Esophagus muscularis mucosa (tissue), 4 donors: Measurements from ENCODE around the gene PPP2R1A. TPM values are rescaled to one million over a fixed set of nuclear protein-coding genes. Genes with fewer than 3 reads are reported as not detected.

Source experiments
- DNase-seq: peaks from one replicate; pipeline ENCODE4 v3.0.0-alpha.2; 2017; ENCODE audit errors: extremely low spot score
- H3K27ac ChIP-seq, 4 donors: fragments of 200-600 bp; sonication (generic); replicated peaks in 1 of 4; 1 replicate in 3 of 4; 2 replicates in 1 of 4; pipeline ENCODE4 v1.5.1; 2016 to 2019; ENCODE audit warnings: mild to moderate bottlenecking in 1 of 4
- H3K27me3 ChIP-seq, 4 donors: fragments of 200-600 bp; sonication (generic); one replicate each; pipeline versions ENCODE4 v1.5.1 to v1.6.0; 2016 to 2019
- H3K36me3 ChIP-seq, 4 donors: fragments of 200-600 bp; sonication (generic); one replicate each; pipeline ENCODE4 v1.5.1; 2016 to 2019
- H3K4me1 ChIP-seq, 4 donors: fragments of 200-600 bp; sonication (generic); one replicate each; pipeline ENCODE4 v1.5.1; 2016 to 2019
- H3K4me3 ChIP-seq, 4 donors: fragments of 200-600 bp; sonication (generic); 1 replicate in 2 of 4; 2 replicates in 2 of 4; pipeline ENCODE4 v1.5.1; 2016 to 2019; ENCODE audit warnings: mild to moderate bottlenecking in 4 of 4, moderate library complexity in 1 of 4
- H3K9me3 ChIP-seq, 4 donors: fragments of 200-600 bp; sonication (generic); 1 replicate in 3 of 4; 2 replicates in 1 of 4; pipeline ENCODE4 v1.5.1; 2016 to 2019
- EP300 ChIP-seq: sonication (generic); formaldehyde crosslinking; IDR thresholded peaks from one replicate; pipeline ENCODE4 v1.6.1; 2017; ENCODE audit warnings: antibody characterized with exemption
- POLR2A ChIP-seq: fragments of 450-650 bp; IDR thresholded peaks from one replicate; pipeline ENCODE4 v1.6.1; 2017; ENCODE audit warnings: antibody characterized with exemption, moderate library complexity, mild to moderate bottlenecking, low read depth
- POLR2AphosphoS5 ChIP-seq, 2 donors: sonication (generic); formaldehyde crosslinking; IDR thresholded peaks; one replicate each; pipeline ENCODE4 v1.6.1; 2017; ENCODE audit warnings: antibody characterized with exemption in 2 of 2
- WGBS: methylation state at CpG from one replicate; pipeline ENCODE4 v1.1.5; 2018; 5-methylcytosine and 5-hydroxymethylcytosine counted together
- intact Hi-C: fragments of 100-400 bp; cut with DNase I; formaldehyde crosslinking; loops from one replicate; pipeline ENCODE4 v1.15.1; 2023
- total RNA-seq, 4 donors: library from RNA; depleted of rRNA; stranded (reverse); fragments of >200 nt; gene quantifications; one replicate each; pipeline versions ENCODE4 v1.1.0 to v1.2.1, GENCODE V29; 2016
- TF ChIP-seq, protein P1 (sequence below), 3 experiments: fragments of 200-600 bp in 2 of 3; fragments of 450-650 bp in 1 of 3; sonication (generic) in 2 of 3; IDR thresholded peaks; one replicate each; pipeline ENCODE4 v1.5.1; 2017 to 2019; ENCODE audit warnings: antibody characterized with exemption in 3 of 3, mild to moderate bottlenecking in 2 of 3, moderate library complexity in 1 of 3

The PPP2R1A gene
- total RNA-seq, 4 donors from 2014 or later: 192 to 304 (median 221) TPM

DNA sequence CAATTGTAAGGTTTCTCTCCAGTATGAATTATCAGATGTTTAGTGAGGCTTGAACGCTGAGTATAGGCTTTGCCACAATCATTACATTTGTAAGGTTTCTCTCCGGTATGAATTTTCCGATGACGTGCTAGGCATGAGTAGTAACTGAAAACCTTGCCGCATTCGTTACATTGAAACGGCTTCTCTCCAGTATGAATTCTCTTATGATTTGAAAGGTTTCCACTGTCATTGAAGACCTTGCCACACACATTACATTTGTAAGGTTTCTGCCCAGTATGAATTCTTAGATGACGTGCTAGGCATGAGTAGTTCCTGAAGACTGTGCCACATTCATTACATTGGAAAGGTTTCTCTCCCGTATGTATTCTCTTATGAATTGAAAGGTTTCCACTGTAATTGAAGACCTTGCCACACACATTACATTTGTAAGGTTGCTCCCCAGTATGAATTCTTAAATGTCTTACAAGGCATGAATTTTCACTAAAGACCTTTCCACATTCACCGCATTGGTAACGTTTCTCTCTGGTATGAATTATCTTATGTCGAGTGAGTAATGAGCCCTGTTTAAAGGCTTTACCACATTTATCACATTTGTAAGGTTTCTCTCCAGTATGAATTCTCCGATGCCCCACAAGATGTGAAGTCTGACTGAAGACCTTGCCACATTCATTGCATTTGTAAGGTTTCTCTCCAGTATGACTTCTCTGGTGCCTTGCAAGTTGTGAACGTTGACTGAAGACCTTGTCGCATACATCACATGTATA, 34.1 kb upstream of the PPP2R1A start:
- no peaks in the 10 kb centered on the region for H3K27me3 ChIP-seq
- no peak overlapping the region for H3K4me3 ChIP-seq
- peaks cover 33 to 62% (median 49%) of the 10 kb centered on the region in 4 donors for H3K36me3 ChIP-seq
- no peaks in the 10 kb centered on the region for H3K4me1 ChIP-seq
- WGBS: 98% methylated on average over 15 of the region's 15 CpGs
- no peak overlapping the region for H3K27ac ChIP-seq
- intact Hi-C loops: no loop called here
- H3K9me3 ChIP-seq: peaks cover 0 to 26% (median 19%) of the 10 kb centered on the region in 4 donors
- TF ChIP-seq POLR2AphosphoS5 (IDR thresholded peaks at IDR 0.05) (no peak), EP300 (no peak), POLR2A (no peak)
- TF ChIP-seq, protein P1, sequence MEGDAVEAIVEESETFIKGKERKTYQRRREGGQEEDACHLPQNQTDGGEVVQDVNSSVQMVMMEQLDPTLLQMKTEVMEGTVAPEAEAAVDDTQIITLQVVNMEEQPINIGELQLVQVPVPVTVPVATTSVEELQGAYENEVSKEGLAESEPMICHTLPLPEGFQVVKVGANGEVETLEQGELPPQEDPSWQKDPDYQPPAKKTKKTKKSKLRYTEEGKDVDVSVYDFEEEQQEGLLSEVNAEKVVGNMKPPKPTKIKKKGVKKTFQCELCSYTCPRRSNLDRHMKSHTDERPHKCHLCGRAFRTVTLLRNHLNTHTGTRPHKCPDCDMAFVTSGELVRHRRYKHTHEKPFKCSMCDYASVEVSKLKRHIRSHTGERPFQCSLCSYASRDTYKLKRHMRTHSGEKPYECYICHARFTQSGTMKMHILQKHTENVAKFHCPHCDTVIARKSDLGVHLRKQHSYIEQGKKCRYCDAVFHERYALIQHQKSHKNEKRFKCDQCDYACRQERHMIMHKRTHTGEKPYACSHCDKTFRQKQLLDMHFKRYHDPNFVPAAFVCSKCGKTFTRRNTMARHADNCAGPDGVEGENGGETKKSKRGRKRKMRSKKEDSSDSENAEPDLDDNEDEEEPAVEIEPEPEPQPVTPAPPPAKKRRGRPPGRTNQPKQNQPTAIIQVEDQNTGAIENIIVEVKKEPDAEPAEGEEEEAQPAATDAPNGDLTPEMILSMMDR (IDR thresholded peaks at IDR 0.05): no peak
- DNase-seq: no peak

DNA sequence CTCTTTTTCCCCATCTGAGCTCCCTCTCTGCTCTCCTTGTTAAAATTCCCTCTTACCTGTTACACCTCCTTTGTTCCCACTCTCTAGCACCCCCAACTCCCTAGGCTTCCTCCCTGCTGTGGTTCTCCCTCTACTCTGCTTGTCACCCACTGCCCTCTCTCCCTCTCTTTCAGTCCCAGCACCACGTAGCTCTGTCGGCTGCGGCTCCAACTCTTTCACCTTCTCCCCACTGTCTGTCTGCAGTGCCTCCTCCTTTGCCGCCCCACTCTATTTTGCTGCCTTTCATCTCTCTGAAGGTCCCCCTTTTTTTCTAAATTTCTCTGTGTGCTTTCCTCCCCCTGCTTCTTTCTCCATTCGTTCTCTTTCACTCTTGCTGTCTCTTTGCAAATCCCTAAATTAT, 19.5 kb upstream of the PPP2R1A start:
- intact Hi-C loops: loop anchor here (5.0 kb wide), 1 partner anchor 33 kb away; the partner anchor contains the start of gene ZNF616
- TF ChIP-seq EP300: no peak
- TF ChIP-seq POLR2AphosphoS5 (IDR thresholded peaks at IDR 0.05): no peak
- no peak for TF ChIP-seq POLR2A
- TF ChIP-seq, protein P1 (IDR thresholded peaks at IDR 0.05): no peak
- no peaks in the 10 kb centered on the region for H3K27me3 ChIP-seq
- peaks cover 11 to 23% (median 20%) of the 10 kb centered on the region in 4 donors for H3K4me1 ChIP-seq
- peak overlapping the region; percentile 88 to 90 (median 88) for H3K27ac ChIP-seq
- H3K4me3 ChIP-seq: peak overlapping the region; percentile 63 to 87 (median 78)
- no peaks in the 10 kb centered on the region for H3K9me3 ChIP-seq
- WGBS: 9% methylated on average over 5 of the region's 5 CpGs
- peaks cover 17 to 40% (median 27%) of the 10 kb centered on the region in 4 donors for H3K36me3 ChIP-seq
- DNase-seq: no peak

DNA sequence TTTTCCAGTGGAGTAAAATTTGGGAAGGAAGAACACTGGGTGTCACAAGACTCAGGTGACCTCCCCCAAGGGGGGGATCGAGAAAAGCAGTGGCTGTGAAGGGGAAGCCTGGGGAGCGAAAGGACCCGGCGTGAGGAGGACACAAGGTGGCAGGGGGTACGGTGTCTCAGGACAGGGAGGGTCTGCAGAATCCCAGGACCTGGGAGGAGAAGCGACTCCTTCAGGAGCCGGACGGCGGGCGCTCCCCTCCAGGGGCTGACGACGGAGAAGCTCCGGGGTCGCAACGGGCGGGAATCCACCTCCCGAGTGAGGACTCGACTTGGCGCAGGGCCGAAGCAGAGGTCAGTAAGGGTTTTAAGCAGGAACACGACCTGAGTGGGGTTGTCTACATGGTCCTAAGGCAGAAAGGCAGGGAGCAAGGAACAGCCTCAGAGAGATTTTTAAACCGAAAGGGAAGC, 19.0 kb upstream of the PPP2R1A start:
- Histone ChIP-seq H3K36me3 (peaks cover 17 to 34% (median 24%) of the 10 kb centered on the region in 4 donors), H3K9me3 (no peaks in the 10 kb centered on the region), H3K27me3 (no peaks in the 10 kb centered on the region), H3K4me1 (peaks cover 11 to 23% (median 20%) of the 10 kb centered on the region in 4 donors), H3K27ac (peak overlapping the region; percentile 88 to 90 (median 88)), H3K4me3 (peak overlapping the region; percentile 63 to 87 (median 78))
- intact Hi-C loops: loop anchor here (5.0 kb wide), 1 partner anchor 34 kb away; the partner anchor contains the start of gene ZNF616
- WGBS: 0% methylated on average over 11 of the region's 22 CpGs
- DNase-seq: no peak
- TF ChIP-seq POLR2AphosphoS5 (IDR thresholded peaks at IDR 0.05) (no peak), POLR2A (no peak)
- TF ChIP-seq, protein P1 (IDR thresholded peaks at IDR 0.05): no peak

DNA sequence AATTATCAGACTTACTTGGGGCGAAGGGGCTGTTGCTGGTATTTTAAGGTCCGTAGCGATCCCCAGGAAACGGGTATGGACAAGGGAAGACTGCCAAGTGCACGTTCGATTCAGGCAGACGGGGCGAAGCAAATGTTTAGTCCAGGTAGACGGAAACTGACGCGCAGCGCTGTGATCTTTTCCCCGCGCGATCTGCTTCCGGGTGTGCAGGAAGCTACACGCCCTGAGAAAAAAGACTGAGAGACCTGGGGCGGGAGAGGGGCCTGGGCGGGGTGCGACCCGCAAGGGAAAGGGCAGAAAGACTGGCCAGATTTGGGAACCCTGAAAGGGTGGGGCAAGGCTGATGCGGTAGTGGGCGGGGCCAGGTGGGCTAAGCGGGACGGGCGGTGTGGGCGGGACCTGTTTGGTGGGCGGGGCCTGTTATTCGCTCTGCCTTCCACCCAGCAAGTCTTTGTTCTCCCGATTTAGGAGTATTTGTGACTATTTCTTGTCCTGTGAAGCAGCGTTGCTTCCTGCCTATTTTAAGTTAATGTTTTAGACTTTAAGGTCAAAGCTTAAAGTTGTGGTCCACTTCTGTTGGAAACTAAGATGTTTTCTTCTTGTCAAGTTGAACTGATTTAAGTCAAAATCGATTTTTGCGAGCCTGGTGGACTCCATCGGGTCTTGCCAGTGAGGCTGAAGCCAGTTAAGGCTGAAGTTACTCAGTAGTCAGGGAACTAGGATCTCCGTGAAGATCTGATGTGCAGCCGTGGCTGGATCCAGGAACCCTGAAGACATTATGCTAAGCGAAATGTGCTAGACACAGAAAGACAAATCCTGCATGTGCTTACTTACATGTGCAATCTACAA, 18.3 kb upstream of the PPP2R1A start, which contains the start of gene ZNF836:
TSS of gene ZNF836 (minus strand) at position 301 of the 849 bp plus-strand sequence. CDS start 3,549 bp downstream, outside the sequence.
- no peaks in the 10 kb centered on the region for H3K27me3 ChIP-seq
- TF ChIP-seq POLR2AphosphoS5 (IDR thresholded peaks at IDR 0.05) (peak; percentile 64 to 71), EP300 (no peak)
- intact Hi-C loops: loop anchor here (5.0 kb wide), 1 partner anchor 34 kb away; the partner anchor contains the start of gene ZNF616
- peak within 1 kb of the TSS; percentile 63 to 87 (median 78) for H3K4me3 ChIP-seq
- peaks cover 11 to 23% (median 20%) of the 10 kb centered on the region in 4 donors for H3K4me1 ChIP-seq
- H3K9me3 ChIP-seq: no peaks in the 10 kb centered on the region
- WGBS: 5% methylated on average over 35 of the region's 37 CpGs
- DNase-seq: peak; percentile 97
- H3K27ac ChIP-seq: peak within 1 kb of the TSS; percentile 88 to 90 (median 88)
- H3K36me3 ChIP-seq: peaks cover 17 to 28% (median 21%) of the 10 kb centered on the region in 4 donors
